AG20443 (cell line): ENCODE data around the gene SHISA8.
"Not testable (repeated sequence)": the region's sequence is repeated elsewhere in the genome, so short reads cannot be mapped to it uniquely, and the experiment has no call there.

Experiments
- DNase-seq: peaks from one replicate; pipeline ENCODE4 v3.0.0; 2012; ENCODE audit warnings: low spot score, mixed read lengths

Gene SHISA8

GRCh38 chr22:41899110-41899509 lies 15.8 kb downstream of the SHISA8 start:
- no peak for DNase-seq

- DNase-seq = no peak
Observed at GRCh38 chr22:41898645-41899044, 16.2 kb downstream of the SHISA8 start.

- DNase-seq = no peak
Observed at GRCh38 chr22:41893591-41894375, 21.1 kb downstream of the SHISA8 start.

- no peak for DNase-seq
Observed at GRCh38 chr22:41892721-41893120, 22.2 kb downstream of the SHISA8 start.

- no peak for DNase-seq
Observed at GRCh38 chr22:41891407-41891806, 23.5 kb downstream of the SHISA8 start.

- peak; percentile 61 for DNase-seq
Observed at GRCh38 chr22:41888627-41889200, 26.2 kb downstream of the SHISA8 start.

GRCh38 chr22:41885516-41885915 lies 29.4 kb downstream of the SHISA8 start:
- no peak for DNase-seq

- DNase-seq = no peak
Observed at GRCh38 chr22:41885116-41885515, 29.8 kb downstream of the SHISA8 start.

- no peak for DNase-seq
Observed at GRCh38 chr22:41883400-41883799, 31.5 kb downstream of the SHISA8 start.

- DNase-seq = no peak
Observed at GRCh38 chr22:41880653-41881052, 34.2 kb downstream of the SHISA8 start.

GRCh38 chr22:41876675-41877074 lies 38.2 kb downstream of the SHISA8 start:
- DNase-seq = no peak

GRCh38 chr22:41876275-41876674 lies 38.6 kb downstream of the SHISA8 start:
- peak; percentile 32 for DNase-seq

- no peak for DNase-seq
Observed at GRCh38 chr22:41875531-41876270, 39.2 kb downstream of the SHISA8 start.

GRCh38 chr22:41874090-41874489 lies 40.8 kb downstream of the SHISA8 start:
- DNase-seq = no peak

GRCh38 chr22:41873391-41873790 lies 41.5 kb downstream of the SHISA8 start:
- no peak for DNase-seq

- DNase-seq = no peak
Observed at GRCh38 chr22:41870786-41871185, 44.1 kb downstream of the SHISA8 start.

- DNase-seq = not testable (repeated sequence)
Observed at GRCh38 chr22:41870081-41870480, 44.8 kb downstream of the SHISA8 start.

GRCh38 chr22:41868556-41868955 lies 46.3 kb downstream of the SHISA8 start:
- DNase-seq = no peak

GRCh38 chr22:41863472-41863871 lies 51.4 kb downstream of the SHISA8 start:
- no peak for DNase-seq

GRCh38 chr22:41862530-41863266 lies 52.2 kb downstream of the SHISA8 start:
- DNase-seq = no peak

- no peak for DNase-seq
Observed at GRCh38 chr22:41862160-41862529, 52.7 kb downstream of the SHISA8 start.
